Thoracic aorta (tissue), 2 donors: ENCODE data around the gene VASN. TPM values are rescaled to one million over a fixed set of nuclear protein-coding genes. Genes with fewer than 3 reads are reported as not detected.

Source experiments
- ATAC-seq: fragments of 150-250 bp; one replicate; pipeline ENCODE4 v1.8.0; 2017; ENCODE audit warnings: low read depth; ENCODE audit not compliant: insufficient number of reproducible peaks, low FRiP score
- DNase-seq: peaks from one replicate; pipeline ENCODE4 v3.0.0-alpha.2; 2020; ENCODE audit warnings: low spot score
- H3K27ac ChIP-seq, 2 donors: fragments of 200-600 bp; sonication (generic); 1 replicate in 1 of 2; 2 replicates in 1 of 2; pipeline ENCODE4 v1.5.1; 2016; ENCODE audit warnings: mild to moderate bottlenecking in 2 of 2, moderate library complexity in 2 of 2
- H3K27me3 ChIP-seq: fragments of 200-600 bp; sonication (generic); replicated peaks from 2 replicates; pipeline ENCODE4 v1.6.0; 2016; ENCODE audit warnings: mild to moderate bottlenecking; ENCODE audit not compliant: insufficient read depth
- H3K36me3 ChIP-seq: fragments of 200-600 bp; sonication (generic); one replicate; pipeline ENCODE4 v1.5.1; 2016
- H3K4me1 ChIP-seq, 2 donors: fragments of 200-600 bp; sonication (generic); 1 replicate in 1 of 2; 2 replicates in 1 of 2; pipeline versions ENCODE4 v1.5.1 to v1.6.0; 2016; ENCODE audit warnings: low read depth in 2 of 2, mild to moderate bottlenecking in 1 of 2; ENCODE audit not compliant: control insufficient read depth in 1 of 2
- H3K4me3 ChIP-seq: fragments of 200-600 bp; sonication (generic); 2 replicates; pipeline ENCODE4 v1.5.1; 2016; ENCODE audit warnings: mild to moderate bottlenecking
- H3K9me3 ChIP-seq: fragments of 200-600 bp; sonication (generic); 2 replicates; pipeline ENCODE4 v1.5.1; 2016
- total RNA-seq, 2 donors: library from RNA; depleted of rRNA; stranded (reverse); fragments of >200 nt; gene quantifications; one replicate each; pipeline versions ENCODE4 v1.1.0 to v1.2.3, GENCODE V29; 2016
- TF ChIP-seq, protein P1 (sequence below): fragments of 200-600 bp; sonication (generic); IDR thresholded peaks from one replicate; pipeline ENCODE4 v1.5.1; 2019; ENCODE audit warnings: antibody characterized with exemption

The VASN gene
- total RNA-seq, 2 donors from 2014 or later = 197 to 217 TPM

DNA sequence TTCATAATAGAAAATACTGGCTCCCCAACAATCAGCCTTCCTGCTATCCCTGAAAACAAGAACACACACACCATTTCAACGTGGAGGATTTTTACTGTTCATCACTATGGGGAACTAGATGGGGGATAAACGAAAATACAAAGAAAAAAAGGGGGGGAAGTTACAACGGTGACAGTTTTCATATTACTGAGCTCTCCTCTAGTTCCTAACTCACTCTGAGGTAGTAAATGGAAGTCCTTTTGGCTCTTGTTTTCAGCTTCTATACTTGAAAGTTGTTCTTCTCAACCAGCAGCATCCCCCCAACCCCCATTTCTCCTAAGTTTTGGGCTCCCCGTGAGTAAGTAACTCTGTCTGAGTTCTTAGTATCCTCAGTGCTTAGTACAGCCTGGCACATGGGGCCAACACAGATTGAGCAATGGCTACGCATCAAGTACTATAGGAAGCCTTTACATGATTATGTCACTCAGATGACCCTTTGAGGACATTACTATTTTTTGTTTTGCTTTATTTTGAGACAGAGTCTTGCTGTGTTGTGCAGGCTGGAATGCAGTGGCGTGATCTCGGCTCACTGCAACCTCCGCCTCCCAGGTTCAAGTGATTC is 49.0 kb downstream of the VASN start:
- Histone ChIP-seq H3K4me3 (no peak overlapping the region), H3K27me3 (no peaks in the 10 kb centered on the region), H3K9me3 (no peaks in the 10 kb centered on the region), H3K4me1 (peaks cover 5 to 8% of the 10 kb centered on the region in 2 donors), H3K27ac (no peak overlapping the region), H3K36me3 (no peaks in the 10 kb centered on the region)
- ATAC-seq (no peak), DNase-seq (no peak)
- TF ChIP-seq, protein P1, sequence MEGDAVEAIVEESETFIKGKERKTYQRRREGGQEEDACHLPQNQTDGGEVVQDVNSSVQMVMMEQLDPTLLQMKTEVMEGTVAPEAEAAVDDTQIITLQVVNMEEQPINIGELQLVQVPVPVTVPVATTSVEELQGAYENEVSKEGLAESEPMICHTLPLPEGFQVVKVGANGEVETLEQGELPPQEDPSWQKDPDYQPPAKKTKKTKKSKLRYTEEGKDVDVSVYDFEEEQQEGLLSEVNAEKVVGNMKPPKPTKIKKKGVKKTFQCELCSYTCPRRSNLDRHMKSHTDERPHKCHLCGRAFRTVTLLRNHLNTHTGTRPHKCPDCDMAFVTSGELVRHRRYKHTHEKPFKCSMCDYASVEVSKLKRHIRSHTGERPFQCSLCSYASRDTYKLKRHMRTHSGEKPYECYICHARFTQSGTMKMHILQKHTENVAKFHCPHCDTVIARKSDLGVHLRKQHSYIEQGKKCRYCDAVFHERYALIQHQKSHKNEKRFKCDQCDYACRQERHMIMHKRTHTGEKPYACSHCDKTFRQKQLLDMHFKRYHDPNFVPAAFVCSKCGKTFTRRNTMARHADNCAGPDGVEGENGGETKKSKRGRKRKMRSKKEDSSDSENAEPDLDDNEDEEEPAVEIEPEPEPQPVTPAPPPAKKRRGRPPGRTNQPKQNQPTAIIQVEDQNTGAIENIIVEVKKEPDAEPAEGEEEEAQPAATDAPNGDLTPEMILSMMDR = no peak

DNA sequence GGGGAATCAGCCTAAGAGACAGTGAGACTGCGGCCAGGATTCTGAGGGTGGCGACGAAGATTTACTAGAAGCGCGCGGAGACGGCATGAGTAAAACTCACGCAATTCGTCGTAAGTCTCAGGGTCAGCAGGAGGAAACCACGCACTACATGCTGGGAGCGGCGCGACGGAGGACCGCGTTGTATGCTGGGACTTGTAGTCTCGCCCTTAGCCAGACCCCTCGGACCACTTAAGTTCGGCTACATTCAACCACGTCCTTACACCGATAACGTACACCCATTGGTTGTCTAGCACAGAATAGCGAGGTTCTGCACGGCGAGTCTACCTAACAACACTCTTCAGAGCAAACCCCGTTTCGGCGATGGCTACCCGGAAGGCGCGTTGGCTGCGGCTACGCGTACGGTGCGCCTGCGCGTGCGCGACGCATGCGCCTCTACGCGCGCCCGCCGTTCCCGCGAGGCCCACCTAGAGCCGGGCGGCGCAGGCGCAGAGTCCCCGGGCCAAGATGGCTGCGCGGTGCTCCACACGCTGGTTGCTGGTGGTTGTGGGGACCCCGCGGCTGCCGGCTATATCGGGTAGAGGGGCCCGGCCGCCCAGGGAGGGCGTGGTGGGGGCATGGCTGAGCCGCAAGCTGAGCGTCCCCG is 53.9 kb downstream of the VASN start, which contains the start of gene DNAJA3:
Gene DNAJA3 (plus strand): TSS at position 491 of the 643 bp plus-strand sequence. CDS start 14 bp downstream, at position 505.
- H3K4me3 ChIP-seq = peak within 1 kb of the TSS; percentile 84
- peaks cover 11 to 26% of the 10 kb centered on the region in 2 donors for H3K4me1 ChIP-seq
- no peaks in the 10 kb centered on the region for H3K27me3 ChIP-seq
- H3K27ac ChIP-seq = peak within 1 kb of the TSS; percentile 92 to 96
- DNase-seq (peak; percentile 81), ATAC-seq (peak; percentile 95)
- TF ChIP-seq, protein P1 = no peak
- no peaks in the 10 kb centered on the region for H3K9me3 ChIP-seq
- H3K36me3 ChIP-seq = no peaks in the 10 kb centered on the region

DNA sequence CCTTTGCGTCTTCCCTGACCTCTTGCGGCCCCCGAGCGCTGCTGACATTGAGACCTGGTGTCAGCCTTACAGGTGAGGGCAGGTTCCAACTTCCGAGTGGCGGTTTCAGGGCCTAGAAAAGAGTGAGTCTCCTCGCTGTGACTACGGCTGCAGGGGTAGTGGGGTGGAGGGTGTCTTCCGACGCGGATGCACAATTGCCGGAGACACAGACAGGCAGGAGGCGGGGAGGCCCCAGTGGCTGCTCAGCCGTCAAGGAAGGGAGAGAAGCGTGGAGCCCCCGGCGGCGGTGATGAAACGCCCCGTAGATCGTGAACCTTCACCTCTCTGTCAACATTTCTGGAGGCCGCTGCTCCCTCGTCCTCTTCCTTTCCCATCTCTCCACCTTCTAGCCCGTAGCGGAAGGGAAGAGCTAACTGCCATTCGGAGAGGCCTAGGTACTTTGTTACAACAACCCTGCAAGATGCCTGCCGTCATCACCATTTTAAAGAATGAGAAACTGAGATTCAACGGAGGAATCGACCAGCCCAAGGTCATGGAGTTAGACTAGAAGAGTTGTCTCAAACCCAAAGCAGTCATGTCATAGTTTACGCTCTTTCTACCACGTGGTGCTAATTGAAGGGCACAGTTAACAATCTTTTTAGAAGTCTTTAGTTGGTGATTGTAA is 54.5 kb downstream of the VASN start:
- ATAC-seq (no peak), DNase-seq (no peak)
- Histone ChIP-seq H3K27ac (peak overlapping the region; percentile 92 to 96), H3K4me1 (peaks cover 11 to 26% of the 10 kb centered on the region in 2 donors), H3K27me3 (no peaks in the 10 kb centered on the region), H3K36me3 (no peaks in the 10 kb centered on the region), H3K9me3 (no peaks in the 10 kb centered on the region), H3K4me3 (peak overlapping the region; percentile 84)
- TF ChIP-seq, protein P1 = no peak

DNA sequence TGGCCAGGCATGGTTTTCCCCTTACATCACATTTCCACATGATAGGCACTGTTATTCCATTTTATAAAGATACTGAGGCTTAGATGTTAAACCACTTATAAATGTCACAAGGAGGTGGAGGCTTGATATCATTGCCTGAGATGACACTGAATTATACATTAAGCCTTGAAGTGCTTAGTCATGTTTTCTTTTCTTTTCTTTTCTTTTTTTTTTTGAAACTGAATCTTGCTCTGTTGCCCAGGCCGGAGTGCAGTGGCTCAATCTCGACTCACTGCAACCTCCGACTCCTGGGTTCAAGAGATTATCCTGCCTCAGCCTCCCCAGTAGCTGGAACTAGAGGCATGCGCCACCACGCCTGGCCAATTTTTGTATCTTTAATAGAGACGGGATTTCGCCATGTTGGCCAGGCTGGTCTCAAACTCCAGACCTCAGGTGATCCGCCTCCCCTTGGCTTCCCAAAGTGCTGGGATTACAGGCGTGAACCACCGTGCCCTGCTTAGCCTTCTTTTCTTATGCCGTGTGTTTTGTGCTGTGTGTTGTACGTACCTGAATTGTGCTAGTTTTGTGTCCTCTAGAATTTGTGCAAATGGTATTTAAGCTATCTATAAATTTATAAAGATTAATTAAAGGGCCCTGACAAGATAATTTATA is 55.2 kb downstream of the VASN start:
- H3K27me3 ChIP-seq = no peaks in the 10 kb centered on the region
- DNase-seq (no peak), ATAC-seq (no peak)
- TF ChIP-seq, protein P1 = no peak
- H3K36me3 ChIP-seq = no peaks in the 10 kb centered on the region
- no peaks in the 10 kb centered on the region for H3K9me3 ChIP-seq
- H3K27ac ChIP-seq = no peak overlapping the region
- H3K4me1 ChIP-seq = peaks cover 11 to 26% of the 10 kb centered on the region in 2 donors
- H3K4me3 ChIP-seq = peak overlapping the region; percentile 84

DNA sequence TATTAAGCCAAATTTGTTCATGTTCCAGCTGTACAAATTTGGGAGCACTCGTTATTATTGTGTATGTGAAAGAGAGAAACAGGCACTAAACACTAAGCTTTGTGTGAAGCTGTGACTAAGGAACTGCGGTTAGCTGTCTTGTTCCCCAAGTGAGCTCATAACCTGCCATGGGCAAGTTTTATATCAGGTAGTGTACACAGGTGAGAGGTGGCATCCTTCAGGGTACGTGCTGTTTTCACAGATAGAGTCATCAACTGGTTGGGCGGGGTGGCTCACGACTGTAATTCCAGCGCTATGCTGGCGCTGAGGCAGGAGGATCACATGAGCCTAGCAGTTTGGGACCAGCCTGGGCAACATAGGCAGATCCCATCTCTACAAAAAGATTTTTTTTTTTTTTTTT is 56.9 kb downstream of the VASN start:
- Histone ChIP-seq H3K4me1 (peaks cover 11 to 26% of the 10 kb centered on the region in 2 donors), H3K4me3 (no peak overlapping the region), H3K36me3 (no peaks in the 10 kb centered on the region), H3K27me3 (no peaks in the 10 kb centered on the region), H3K27ac (no peak overlapping the region), H3K9me3 (no peaks in the 10 kb centered on the region)
- DNase-seq = no peak
- TF ChIP-seq, protein P1 = no peak
- ATAC-seq = no peak
